ENCODE results near the gene PIP5K1C.

PIP5K1C gene

GRCh38 chr19:3665681-3666544 lies 34.4 kb downstream of the PIP5K1C start:
- H3K27ac ChIP-seq, result no peak overlapping the region

GRCh38 chr19:3664879-3665642 lies 35.2 kb downstream of the PIP5K1C start:
- no peak overlapping the region for H3K27ac ChIP-seq
- no peak for TF ChIP-seq CTCF (conservative IDR thresholded peaks at IDR 0.05)

More at GRCh38 chr19:3665681-3666544, 34.4 kb downstream of the PIP5K1C start:
- peak; percentile 84 for TF ChIP-seq CTCF (conservative IDR thresholded peaks at IDR 0.05)

GRCh38 chr19:3663838-3664237 lies 36.4 kb downstream of the PIP5K1C start:
- no peak for TF ChIP-seq CTCF (conservative IDR thresholded peaks at IDR 0.05)

GRCh38 chr19:3661284-3662238 lies 38.7 kb downstream of the PIP5K1C start:
- no peak overlapping the region for H3K27ac ChIP-seq
- no peak for TF ChIP-seq CTCF (conservative IDR thresholded peaks at IDR 0.05)

More at GRCh38 chr19:3663838-3664237, 36.4 kb downstream of the PIP5K1C start:
- no peak overlapping the region for H3K27ac ChIP-seq

- no peak overlapping the region for H3K27ac ChIP-seq
- no peak for TF ChIP-seq CTCF (conservative IDR thresholded peaks at IDR 0.05)
Observed at GRCh38 chr19:3660493-3661219, 39.6 kb downstream of the PIP5K1C start.

- no peak overlapping the region for H3K27ac ChIP-seq
- no peak for TF ChIP-seq CTCF (conservative IDR thresholded peaks at IDR 0.05)
Observed at GRCh38 chr19:3659746-3660112, 40.5 kb downstream of the PIP5K1C start.

Data from VCaP (cell line).